Measurements from ENCODE around the gene SLC37A3.

Gene SLC37A3

DNA sequence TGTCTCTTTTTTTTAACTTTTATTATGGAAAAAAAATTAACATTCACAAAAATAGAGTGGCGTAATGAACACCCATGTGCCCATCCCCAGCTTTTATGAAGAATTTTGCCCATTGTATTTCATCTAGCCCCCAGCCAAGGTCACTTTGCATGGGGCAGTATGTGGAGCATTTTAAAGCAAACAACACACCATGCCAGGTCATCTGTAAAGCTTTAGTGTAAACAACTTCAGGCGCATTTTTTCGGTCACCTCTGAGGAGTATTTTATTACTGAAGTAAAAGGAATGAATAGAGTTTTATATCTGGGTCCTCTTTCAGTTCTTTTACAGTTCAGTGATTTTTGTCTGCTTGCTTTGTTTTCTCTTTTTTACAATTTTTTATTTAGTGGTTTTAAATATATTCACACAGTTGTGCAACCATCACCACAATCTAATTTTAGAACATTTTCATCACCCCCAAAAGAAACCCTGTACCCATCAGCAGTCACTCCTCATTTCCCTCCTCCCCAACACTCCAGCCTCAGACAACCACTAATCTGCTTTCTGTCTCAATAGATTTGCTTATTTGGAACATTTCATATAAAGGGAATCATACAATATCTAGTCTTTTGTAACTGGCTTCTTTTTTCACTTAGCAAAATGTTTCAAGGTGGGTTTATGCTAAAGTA, 87.9 kb downstream of the SLC37A3 start:
- DNase-seq, result no peak

DNA sequence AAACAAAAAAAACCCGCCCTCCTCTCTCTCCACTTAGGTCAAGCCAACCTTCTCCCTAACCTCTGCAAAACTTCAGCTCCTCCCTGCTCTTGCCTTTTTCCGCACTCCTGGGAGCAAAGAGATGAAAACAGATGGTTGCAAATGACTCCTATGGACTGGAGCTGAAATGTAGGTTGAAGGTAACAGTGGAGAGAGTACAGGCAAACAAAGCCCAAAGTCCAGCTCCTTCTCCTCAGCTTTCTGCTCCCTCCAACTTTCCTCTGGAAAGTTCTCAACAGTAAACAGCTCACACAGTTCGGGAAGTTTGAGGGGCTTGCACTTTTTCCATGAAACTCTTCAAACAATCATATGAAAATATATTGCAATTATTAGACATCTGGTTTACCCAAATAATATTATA, 90.3 kb downstream of the SLC37A3 start:
- DNase-seq, result no peak

DNA sequence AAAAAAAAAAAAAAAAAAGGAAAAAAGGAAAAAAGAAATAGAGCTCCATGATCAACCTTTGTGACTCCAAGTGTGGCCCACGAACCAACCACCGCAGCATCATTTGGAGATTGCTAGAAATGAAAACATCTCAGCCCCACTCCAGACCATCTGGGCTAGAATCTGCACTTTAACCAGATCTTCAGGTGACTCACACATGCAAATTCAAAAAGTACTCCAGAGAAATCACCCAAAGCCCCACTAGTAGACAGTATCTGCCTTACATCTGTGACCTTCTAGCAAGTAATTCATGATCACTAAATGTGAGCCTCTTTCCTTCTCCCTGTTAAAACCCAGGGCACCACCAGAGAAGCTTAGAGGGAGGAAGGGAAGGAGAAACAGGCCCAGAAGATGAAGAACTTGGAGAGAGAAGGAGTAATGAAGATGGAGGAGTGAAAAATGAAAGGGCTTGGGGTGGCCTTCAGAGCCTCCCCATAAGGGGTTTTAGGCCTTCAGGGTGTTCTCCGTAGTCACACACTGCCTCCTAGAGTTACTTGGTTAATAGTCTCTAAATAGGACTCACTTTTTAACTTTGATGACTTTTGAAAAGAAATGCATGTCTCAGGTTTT, 94.0 kb downstream of the SLC37A3 start:
- DNase-seq, result peak; percentile 23

DNA sequence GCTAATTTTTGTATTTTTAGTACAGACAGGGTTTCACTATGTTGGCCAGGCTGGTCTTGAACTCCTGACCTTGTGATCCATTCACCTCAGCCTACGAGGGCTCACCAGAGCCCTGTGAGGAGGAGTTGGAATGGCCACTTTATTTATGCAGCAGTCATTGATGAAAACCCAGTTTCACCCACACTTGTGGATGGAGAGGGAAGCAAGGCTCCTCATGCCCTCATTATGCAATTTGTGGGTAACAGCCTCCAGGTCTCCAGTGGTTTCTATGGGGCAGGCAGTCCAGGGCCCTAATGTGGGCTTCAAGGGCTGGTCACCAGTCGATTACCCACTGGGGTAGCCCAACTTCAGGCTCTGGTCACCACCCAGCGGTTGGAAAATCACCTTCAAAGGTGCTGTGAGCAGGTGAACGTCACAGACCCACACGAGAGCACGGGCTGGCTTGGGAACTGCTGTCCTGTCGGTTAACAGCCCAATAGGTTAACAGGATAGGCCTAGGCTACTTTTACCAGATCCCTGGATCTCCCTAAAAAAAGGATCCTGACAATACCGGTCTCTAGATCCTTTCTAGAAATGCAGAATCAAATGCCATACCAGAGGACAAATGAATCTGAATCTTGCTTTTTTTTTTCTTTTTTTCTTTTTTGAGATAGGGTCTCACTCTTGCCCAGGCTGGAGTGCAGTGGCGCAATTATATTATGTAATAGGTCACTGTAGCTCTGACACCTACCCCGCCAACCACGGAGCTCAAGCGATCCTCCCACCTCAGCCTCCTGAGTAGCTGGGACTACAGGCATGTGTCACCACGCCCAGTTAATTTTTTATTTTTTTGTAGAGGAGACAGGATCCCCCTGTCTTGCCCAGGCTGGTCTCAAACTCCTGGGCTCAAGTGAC, 97.8 kb downstream of the SLC37A3 start:
- no peak for DNase-seq

DNA sequence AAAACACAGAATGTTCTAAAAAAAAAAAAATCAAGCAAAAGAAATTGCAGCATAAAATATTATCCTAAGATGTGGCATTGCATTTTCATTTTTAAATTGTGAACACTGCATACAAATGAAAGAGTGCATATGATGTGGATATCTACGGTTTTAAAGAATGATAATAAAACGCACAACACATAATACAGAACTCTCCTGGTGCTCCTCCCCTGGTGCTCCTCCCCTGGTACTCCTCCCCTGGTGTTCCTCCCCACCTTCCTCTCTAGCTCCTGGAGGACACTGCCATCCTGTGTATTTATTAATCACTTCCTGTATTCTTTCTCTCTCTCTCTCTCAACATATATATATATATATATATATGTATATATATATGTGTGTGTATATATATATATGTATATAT, 100.1 kb downstream of the SLC37A3 start:
- DNase-seq, result no peak

DNA sequence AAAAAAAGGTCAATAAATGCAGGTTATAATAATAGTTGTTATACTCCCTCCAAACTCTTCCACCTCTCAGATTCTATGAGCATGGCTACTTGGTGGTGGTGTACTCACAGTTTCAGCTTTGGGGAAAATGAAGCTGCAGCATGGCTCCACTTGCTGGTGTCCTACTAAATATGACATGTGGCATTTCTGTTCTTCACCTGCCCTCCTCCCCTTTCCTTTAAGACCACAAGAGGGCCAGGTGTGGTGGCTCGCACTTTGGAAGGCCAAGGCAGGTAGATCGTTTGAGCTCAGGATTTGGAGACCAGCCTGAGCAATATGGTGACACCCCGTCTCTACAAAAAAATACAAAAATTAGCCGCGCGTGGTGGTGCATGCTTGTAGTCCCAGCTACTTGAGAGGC, 101.1 kb downstream of the SLC37A3 start:
- no peak for DNase-seq

DNA sequence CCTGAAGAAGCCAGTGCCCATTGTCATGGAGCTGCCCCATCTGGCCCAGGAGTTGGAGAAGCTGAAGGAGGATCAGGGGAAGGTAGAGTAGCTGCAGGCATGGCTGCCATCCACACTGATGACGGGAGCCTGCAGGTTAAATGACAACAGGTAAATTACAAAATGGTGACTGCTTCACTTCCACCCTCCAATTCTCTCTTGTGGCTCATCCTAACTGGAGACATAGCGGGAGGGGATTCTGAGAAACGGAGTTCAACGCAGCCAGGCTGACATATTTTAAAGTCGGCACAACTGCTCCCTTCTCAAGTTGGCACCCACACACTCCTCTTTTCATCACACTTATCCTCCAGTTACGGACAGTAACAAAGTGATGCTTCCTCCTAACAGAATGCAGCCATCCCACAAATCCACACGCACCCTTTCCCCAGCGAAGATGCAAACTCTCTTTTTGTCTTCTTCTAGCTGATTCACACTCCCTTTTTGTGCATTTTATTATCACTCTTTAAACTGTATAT, 103.0 kb downstream of the SLC37A3 start:
- no peak for DNase-seq

DNA sequence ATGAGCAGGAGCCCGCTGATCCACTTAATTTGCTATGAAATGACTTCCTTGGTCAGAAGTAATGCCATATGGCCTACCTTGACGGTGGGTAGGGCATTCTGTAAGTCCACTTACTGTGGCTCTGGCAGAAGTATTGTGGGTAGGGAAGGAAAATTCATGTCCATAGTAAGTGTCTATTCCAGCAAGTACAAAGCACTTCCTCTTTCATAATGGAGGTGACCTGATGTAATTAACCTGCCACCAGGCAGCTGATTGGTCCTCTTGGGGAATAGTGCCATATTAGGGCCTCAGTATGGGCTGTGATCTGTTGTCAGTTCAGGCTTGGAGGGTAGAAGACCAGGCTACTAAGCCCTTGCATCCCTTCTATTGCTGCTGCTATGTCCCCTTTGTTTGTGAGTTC, 103.9 kb downstream of the SLC37A3 start:
- DNase-seq, result no peak

DNA sequence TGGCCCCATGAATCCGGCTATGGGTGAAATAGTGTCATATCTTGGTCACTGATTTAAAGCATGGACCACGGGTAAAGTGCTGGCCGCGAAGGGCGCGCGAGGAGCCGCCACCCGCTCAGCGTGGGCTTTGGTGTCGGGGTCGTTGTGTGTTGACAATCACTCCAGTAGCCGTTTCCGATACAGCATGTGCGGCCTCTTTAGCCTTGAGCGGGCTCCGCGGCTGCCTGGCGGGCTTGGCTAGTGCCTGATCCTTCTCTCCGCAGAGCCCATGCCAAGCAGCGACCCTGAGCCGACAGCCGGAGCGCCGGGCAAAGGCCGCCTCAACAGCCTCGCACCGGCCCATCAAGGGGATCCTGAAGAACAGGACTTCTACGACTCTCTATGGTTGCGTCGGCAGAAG, 105.9 kb downstream of the SLC37A3 start:
- no peak for DNase-seq

DNA sequence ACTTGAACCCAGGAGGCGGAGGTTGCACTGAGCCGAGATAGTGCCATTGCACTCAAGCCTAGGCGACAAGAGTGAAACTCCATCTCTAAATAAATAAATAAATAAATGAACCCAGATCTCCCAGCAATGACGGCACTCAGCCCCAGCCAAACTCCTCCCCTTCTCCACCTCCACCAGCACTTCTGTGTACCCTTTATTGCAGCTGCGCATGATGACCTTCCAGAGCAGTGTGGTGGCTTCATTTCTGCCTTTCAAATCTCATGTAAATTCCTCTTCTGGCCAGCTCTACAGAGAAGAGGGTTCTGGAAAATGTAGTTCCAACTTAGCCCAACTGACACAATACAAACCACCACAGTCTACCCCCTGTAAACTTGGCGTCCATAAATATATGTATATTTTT, 108.5 kb downstream of the SLC37A3 start:
- no peak for DNase-seq

DNA sequence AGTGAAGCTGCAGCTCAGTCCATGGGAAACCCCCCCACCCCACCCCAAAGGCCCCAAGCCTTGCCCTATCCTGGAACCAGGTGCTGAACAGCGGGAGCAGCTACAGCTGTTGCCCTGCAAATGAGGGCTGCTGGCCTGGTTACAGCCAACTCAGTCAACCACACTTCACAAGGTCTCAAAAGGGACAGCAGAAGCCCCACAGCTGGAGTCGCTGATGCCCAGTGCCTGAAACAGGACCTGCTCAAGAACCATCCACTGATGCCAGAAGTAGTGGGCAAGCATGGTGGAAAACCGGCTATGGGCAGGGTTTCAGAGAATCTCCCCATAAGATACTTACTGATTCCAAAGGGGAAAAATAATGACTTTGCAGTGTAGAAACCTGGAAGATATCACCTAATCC, 110.3 kb downstream of the SLC37A3 start:
- DNase-seq, result no peak

DNA sequence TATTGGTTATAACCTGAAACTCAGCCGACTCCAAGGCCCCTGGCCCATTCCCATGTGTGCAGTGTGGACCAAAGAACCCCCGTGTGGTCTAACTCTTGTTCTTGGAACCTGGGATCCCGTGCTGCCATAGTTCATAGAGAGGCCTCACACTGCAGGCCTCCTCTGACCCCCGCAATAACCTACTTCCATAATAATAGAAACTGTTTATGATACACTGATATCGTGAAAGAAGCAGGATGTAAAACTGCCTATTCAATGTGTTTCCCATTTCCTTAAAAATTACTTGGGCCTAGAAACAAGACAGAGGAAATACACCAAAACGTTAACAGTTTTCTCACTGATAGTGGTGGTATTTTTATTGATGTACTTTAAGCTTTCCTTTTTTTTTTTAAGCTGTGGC, 112.4 kb downstream of the SLC37A3 start:
- no peak for DNase-seq

DNA sequence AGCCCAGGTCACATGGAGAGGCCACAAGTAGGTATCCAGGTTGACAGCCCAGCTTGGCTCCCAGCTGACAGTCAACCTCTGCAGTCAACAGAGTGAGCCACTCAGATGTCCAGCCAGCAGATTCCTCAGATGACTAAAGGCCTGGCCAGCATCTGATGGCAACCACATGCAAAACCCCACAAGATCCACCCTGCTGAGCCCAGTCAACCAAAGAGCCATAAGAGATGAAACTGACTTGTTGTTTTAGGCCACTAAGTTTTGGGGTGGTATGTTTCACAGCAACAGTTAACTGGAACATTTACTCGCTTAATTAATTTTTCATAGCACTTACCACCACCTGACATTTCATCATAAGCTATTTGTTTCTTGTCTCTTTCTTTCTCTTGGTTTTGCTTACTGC, 114.3 kb downstream of the SLC37A3 start:
- no peak for DNase-seq

Measured in activated naive CD4-positive, alpha-beta T cell treated with anti-CD3 and anti-CD28 coated beads, Interleukin-2, amount 50 U/mL, for 16 hours (primary cell).